Stomach (tissue), 9 donors: ENCODE measurements around the gene VSTM2B. TPM values are rescaled to one million over a fixed set of nuclear protein-coding genes. Genes with fewer than 3 reads are reported as not detected.

Experiments used
- DNase-seq, 2 donors: peaks; one replicate each; pipeline versions ENCODE4 v3.0.0 to v3.0.0-alpha.2; 2013 to 2019
- H3K27ac ChIP-seq, 5 donors: fragments of 200-600 bp in 4 of 5; sonication (generic) in 4 of 5; one replicate each; pipeline ENCODE4 v1.5.1; 2013 to 2019; ENCODE audit warnings: mild to moderate bottlenecking in 1 of 5, moderate library complexity in 1 of 5
- H3K27me3 ChIP-seq, 3 donors: fragments of 200-600 bp; sonication (generic); one replicate each; pipeline ENCODE4 v1.5.1; 2017 to 2019; ENCODE audit warnings: mixed run types in 1 of 3
- H3K36me3 ChIP-seq, 4 donors: fragments of 200-600 bp; sonication (generic); 1 replicate in 3 of 4; 2 replicates in 1 of 4; pipeline ENCODE4 v1.5.1; 2016 to 2019
- H3K4me1 ChIP-seq, 4 donors: fragments of 200-600 bp; sonication (generic); one replicate each; pipeline ENCODE4 v1.5.1; 2016 to 2019
- H3K4me3 ChIP-seq, 4 donors: fragments of 200-600 bp; sonication (generic) in 3 of 4; one replicate each; pipeline ENCODE4 v1.5.1; 2016 to 2019; ENCODE audit warnings: mild to moderate bottlenecking in 1 of 4
- H3K9me3 ChIP-seq, 4 donors: fragments of 200-600 bp; sonication (generic); one replicate each; pipeline ENCODE4 v1.5.1; 2016 to 2019
- CTCF ChIP-seq, 7 experiments: fragments of 450-650 bp in 4 of 7; fragments of 200-600 bp in 3 of 7; sonication (generic) in 3 of 7; IDR thresholded peaks; one replicate each; pipeline ENCODE4 v1.5.1; 2016 to 2019; ENCODE audit warnings: antibody characterized with exemption in 7 of 7, control low read depth in 2 of 7, mild to moderate bottlenecking in 1 of 7
- EP300 ChIP-seq: sonication (generic); formaldehyde crosslinking; IDR thresholded peaks from one replicate; pipeline ENCODE4 v1.6.1; 2017; ENCODE audit warnings: antibody characterized with exemption
- POLR2A ChIP-seq, 4 donors: fragments of 450-650 bp; IDR thresholded peaks; one replicate each; pipeline ENCODE4 v1.6.1; 2016; ENCODE audit warnings: antibody characterized with exemption in 4 of 4, control low read depth in 2 of 4, mild to moderate bottlenecking in 1 of 4, moderate library complexity in 1 of 4
- POLR2AphosphoS5 ChIP-seq, 3 donors: sonication (generic); formaldehyde crosslinking; IDR thresholded peaks; one replicate each; pipeline ENCODE4 v1.6.1; 2016; ENCODE audit warnings: antibody characterized with exemption in 3 of 3
- WGBS, 5 donors: extraction: QIAGEN DNeasy Blood & Tissue Kit in 3 of 5; methylation state at CpG; one replicate each; pipeline versions ENCODE4 v1.1.5 to v1.1.7; 2013 to 2018; 5-methylcytosine and 5-hydroxymethylcytosine counted together
- intact Hi-C: fragments of 100-400 bp; cut with DNase I; formaldehyde crosslinking; loops from one replicate; pipeline ENCODE4 v1.15.1; 2023; ENCODE audit warnings: low total_unique reads
- polyA plus RNA-seq, 3 donors: library from polyadenylated mRNA; stranded (reverse); fragments of 200-250 nt; gene quantifications; one replicate each; pipeline ENCODE4 v1.2.3, GENCODE V29; 2013
- total RNA-seq, 5 donors: library from RNA; depleted of rRNA; stranded (reverse); fragments of >200 nt; gene quantifications; one replicate each; pipeline versions ENCODE4 v1.1.0 to v1.2.3, GENCODE V29; 2014 to 2016
- donor health status: healthy with polysubstance abuse.
- donor health status: Bipolar disorder and iron deficiency.
- donor health status: healthy.

The VSTM2B gene
- total and polyA plus RNA-seq, 8 donors, result not detected

GRCh38 chr19:29530540-29531457 is 5.0 kb downstream of the VSTM2B start:
- Histone ChIP-seq H3K27ac (no peak overlapping the region), H3K9me3 (peaks cover 0 to 9% (median 0%) of the 10 kb centered on the region in 4 donors), H3K36me3 (no peaks in the 10 kb centered on the region), H3K4me3 (no peak overlapping the region), H3K27me3 (peaks cover 46 to 98% (median 54%) of the 10 kb centered on the region in 3 donors), H3K4me1 (peaks cover 16 to 47% (median 45%) of the 10 kb centered on the region in 4 donors)
- WGBS, 5 donors, result 13 to 24% (median 19%) methylated on average over 14 to 15 of the region's 15 CpGs
- no peak for DNase-seq
- intact Hi-C loops, result no loop called here
- TF ChIP-seq EP300 (no peak), POLR2A (IDR thresholded peaks at IDR 0.05) (no peak), POLR2AphosphoS5 (IDR thresholded peaks at IDR 0.05) (no peak), CTCF (IDR thresholded peaks at IDR 0.05) (no peak)

GRCh38 chr19:29531458-29532025 is 5.7 kb downstream of the VSTM2B start:
- 70 to 89% (median 78%) methylated on average over 7 of the region's 7 CpGs for WGBS, 5 donors
- peaks cover 8 to 40% (median 38%) of the 10 kb centered on the region in 4 donors for H3K4me1 ChIP-seq
- H3K36me3 ChIP-seq, result no peaks in the 10 kb centered on the region
- peaks cover 0 to 9% (median 0%) of the 10 kb centered on the region in 4 donors for H3K9me3 ChIP-seq
- intact Hi-C loops, result no loop called here
- no peak overlapping the region for H3K27ac ChIP-seq
- H3K27me3 ChIP-seq, result peaks cover 40 to 94% (median 47%) of the 10 kb centered on the region in 3 donors
- no peak for DNase-seq
- no peak overlapping the region for H3K4me3 ChIP-seq
- TF ChIP-seq CTCF (IDR thresholded peaks at IDR 0.05) (no peak), POLR2AphosphoS5 (IDR thresholded peaks at IDR 0.05) (no peak), POLR2A (IDR thresholded peaks at IDR 0.05) (no peak), EP300 (no peak)

- Histone ChIP-seq H3K4me1 (peaks cover 3 to 34% (median 32%) of the 10 kb centered on the region in 4 donors), H3K9me3 (peaks cover 0 to 9% (median 0%) of the 10 kb centered on the region in 4 donors), H3K27me3 (peaks cover 35 to 88% (median 41%) of the 10 kb centered on the region in 3 donors), H3K4me3 (no peak overlapping the region), H3K27ac (no peak overlapping the region), H3K36me3 (no peaks in the 10 kb centered on the region)
- intact Hi-C loops, result no loop called here
- whole genome bisulfite sequencing, 5 donors, result 60 to 72% (median 70%) methylated on average over 8 of the region's 8 CpGs
- DNase-seq, result peak in 1 of 2 donors; percentile 0
- TF ChIP-seq POLR2A (IDR thresholded peaks at IDR 0.05) (no peak), CTCF (IDR thresholded peaks at IDR 0.05) (no peak), POLR2AphosphoS5 (IDR thresholded peaks at IDR 0.05) (no peak), EP300 (no peak)
These were observed 6.3 kb downstream of the VSTM2B start for GRCh38 chr19:29532097-29532496.

- Histone ChIP-seq H3K27me3 (peaks cover 26 to 80% (median 33%) of the 10 kb centered on the region in 3 donors), H3K27ac (no peak overlapping the region), H3K9me3 (peaks cover 0 to 9% (median 0%) of the 10 kb centered on the region in 4 donors), H3K4me3 (no peak overlapping the region), H3K36me3 (no peaks in the 10 kb centered on the region), H3K4me1 (peaks cover 0 to 26% (median 24%) of the 10 kb centered on the region in 4 donors)
- DNase-seq, result peak in 1 of 2 donors; percentile 14
- TF ChIP-seq POLR2A (IDR thresholded peaks at IDR 0.05), result no peak
- no peak for TF ChIP-seq CTCF (IDR thresholded peaks at IDR 0.05)
- no peak for TF ChIP-seq POLR2AphosphoS5 (IDR thresholded peaks at IDR 0.05)
- TF ChIP-seq EP300, result no peak
- intact Hi-C loops, result no loop called here
- 73 to 100% (median 80%) methylated on average over 1 to 3 of the region's 3 CpGs for WGBS, 5 donors
These were observed 7.2 kb downstream of the VSTM2B start for GRCh38 chr19:29532956-29533355.
